Measurements from ENCODE around the gene NOC4L.

Gene NOC4L

DNA sequence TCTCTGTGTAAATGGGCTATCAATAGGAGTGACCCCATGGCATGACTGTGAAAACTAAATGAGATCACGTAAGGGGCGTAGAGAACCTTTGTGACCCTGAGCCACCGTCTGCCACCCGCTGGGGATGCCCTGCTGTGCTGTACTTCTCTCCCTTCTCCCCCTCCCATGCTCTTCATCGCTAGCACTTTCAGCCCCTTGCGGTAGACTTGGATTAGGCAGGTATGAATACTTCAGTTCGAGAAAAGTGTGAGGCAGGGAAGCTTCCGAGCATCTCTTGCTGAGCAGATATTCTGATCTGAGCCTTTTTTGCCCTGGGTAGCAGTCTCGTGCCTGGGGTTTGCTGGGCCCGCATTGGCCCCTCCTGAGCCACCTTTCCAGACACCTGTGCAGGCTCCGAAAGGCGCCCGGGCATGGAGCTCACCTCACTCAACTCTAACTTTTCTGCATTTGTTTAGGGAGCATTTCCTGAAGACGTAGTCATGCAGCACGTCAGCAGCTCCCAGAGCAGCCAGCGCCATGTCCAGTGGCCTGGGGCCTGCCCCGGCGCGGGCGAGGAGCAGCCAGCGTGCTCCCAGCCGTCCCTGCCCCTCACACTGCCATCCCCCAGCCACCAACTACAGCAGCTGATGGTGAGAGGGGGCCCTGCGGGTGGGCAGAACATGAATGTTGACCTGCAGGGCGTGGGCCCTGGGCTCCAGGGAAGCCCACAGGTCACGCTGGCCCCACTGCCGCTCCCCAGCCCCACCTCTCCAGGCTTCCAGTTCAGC is 40.5 kb upstream of the NOC4L start:
- no peak overlapping the region for H3K27ac ChIP-seq
- POLR2A ChIA-PET (ENCODE audit: low non-redundant PET): no interaction called here
- DNase-seq (ENCODE audit: low spot score): no peak
- CTCF ChIA-PET: no interaction called here
- TF ChIP-seq, protein P1, sequence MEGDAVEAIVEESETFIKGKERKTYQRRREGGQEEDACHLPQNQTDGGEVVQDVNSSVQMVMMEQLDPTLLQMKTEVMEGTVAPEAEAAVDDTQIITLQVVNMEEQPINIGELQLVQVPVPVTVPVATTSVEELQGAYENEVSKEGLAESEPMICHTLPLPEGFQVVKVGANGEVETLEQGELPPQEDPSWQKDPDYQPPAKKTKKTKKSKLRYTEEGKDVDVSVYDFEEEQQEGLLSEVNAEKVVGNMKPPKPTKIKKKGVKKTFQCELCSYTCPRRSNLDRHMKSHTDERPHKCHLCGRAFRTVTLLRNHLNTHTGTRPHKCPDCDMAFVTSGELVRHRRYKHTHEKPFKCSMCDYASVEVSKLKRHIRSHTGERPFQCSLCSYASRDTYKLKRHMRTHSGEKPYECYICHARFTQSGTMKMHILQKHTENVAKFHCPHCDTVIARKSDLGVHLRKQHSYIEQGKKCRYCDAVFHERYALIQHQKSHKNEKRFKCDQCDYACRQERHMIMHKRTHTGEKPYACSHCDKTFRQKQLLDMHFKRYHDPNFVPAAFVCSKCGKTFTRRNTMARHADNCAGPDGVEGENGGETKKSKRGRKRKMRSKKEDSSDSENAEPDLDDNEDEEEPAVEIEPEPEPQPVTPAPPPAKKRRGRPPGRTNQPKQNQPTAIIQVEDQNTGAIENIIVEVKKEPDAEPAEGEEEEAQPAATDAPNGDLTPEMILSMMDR (conservative IDR thresholded peaks at IDR 0.05; ENCODE audit: low read depth): no peak

DNA sequence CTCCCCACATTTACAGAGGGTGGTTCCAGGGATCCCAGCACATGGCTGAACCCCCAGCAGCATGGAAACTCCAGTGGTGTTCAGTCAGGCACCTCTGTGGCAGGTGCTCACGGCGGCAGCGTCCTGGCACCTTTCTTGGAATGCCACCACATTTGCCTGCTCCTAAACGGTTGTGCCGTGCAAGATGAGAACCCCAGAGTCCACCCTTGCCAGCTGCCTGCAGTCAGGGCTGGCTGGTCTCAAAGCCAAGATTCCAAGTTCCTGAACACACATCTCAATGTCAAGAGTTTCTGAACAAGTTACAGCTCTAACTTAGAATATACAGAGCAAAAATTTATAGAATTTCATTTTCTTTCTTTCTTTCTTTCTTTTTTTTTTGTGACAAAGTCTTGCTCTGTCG is 38.8 kb upstream of the NOC4L start:
- CTCF ChIA-PET: interaction anchor here (0.6 kb wide), 1 partner anchor 123 kb away, joined by 3 read pairs; no protein-coding TSS in a partner anchor
- TF ChIP-seq, protein P1 (conservative IDR thresholded peaks at IDR 0.05; ENCODE audit: low read depth): no peak
- POLR2A ChIA-PET (ENCODE audit: low non-redundant PET): no interaction called here
- H3K27ac ChIP-seq: no peak overlapping the region
- DNase-seq (ENCODE audit: low spot score): no peak

DNA sequence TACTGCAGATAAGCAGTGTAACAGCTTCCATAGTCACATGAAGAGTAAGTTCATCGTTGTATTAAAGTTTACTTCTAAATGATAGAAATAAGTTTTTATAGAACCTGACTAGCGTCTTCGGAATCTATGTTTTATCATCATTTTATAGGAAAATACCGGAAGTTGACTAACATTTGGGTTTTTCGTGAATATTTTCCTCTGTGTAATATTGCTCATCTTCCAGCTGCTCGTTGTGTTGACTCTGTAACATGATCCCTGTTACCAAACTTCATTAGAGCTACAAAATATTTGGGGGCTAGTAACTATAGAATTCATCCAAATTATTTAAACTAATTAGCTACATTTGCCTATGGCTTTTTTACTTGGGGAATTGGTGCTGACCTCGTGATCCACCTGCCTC is 37.3 kb upstream of the NOC4L start:
- POLR2A ChIA-PET (ENCODE audit: low non-redundant PET): no interaction called here

DNA sequence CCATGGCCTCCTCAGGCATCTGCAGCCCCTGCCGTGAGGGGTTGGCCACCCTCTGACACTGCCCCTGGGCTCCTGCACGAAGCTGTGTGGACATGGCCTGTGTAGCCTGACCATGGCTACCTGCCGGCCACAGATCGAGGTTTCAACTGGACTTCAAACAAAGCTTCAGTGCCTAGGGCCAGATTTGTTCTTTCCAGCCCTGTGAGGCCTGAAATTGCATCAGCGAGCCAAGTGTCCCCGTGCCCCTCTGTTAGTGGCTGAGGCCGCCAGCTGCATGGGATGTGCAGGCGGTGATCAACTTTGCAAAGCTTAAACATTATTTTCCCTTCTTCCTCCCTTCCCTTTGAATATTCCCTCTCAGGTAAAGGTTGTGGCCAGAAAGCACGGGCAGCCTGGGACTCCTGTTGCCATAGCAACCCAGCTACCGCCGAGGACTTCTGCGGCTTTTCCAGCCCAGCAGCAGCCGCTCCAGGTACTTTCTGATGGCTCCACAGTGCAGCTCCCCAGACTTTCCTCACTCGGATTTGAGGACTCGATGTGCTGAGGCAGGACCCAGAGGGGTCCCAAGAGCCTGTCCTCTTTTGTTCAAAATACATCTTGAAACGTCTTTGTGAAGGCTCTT is 35.9 kb upstream of the NOC4L start:
- TF ChIP-seq, protein P1 (conservative IDR thresholded peaks at IDR 0.05; ENCODE audit: low read depth): no peak
- peak overlapping the region; percentile 21; the same call in 1 of the 2 replicates for H3K27ac ChIP-seq
- POLR2A ChIA-PET (ENCODE audit: low non-redundant PET): no interaction called here
- DNase-seq (ENCODE audit: low spot score): no peak
- CTCF ChIA-PET: interaction anchor here (0.5 to 0.6 kb wide), 2 partner anchors 57 to 394 kb away, joined by 3 read pairs; no protein-coding TSS in a partner anchor

More for the DNA sequence above, 37.3 kb upstream of the NOC4L start:
- peak; percentile 27 for DNase-seq (ENCODE audit: low spot score)
- TF ChIP-seq, protein P1 (conservative IDR thresholded peaks at IDR 0.05; ENCODE audit: low read depth): no peak
- CTCF ChIA-PET: interaction anchor here (0.7 kb wide), 1 partner anchor 14 kb away, joined by 4 read pairs; no protein-coding TSS in a partner anchor
- H3K27ac ChIP-seq: no peak overlapping the region

DNA sequence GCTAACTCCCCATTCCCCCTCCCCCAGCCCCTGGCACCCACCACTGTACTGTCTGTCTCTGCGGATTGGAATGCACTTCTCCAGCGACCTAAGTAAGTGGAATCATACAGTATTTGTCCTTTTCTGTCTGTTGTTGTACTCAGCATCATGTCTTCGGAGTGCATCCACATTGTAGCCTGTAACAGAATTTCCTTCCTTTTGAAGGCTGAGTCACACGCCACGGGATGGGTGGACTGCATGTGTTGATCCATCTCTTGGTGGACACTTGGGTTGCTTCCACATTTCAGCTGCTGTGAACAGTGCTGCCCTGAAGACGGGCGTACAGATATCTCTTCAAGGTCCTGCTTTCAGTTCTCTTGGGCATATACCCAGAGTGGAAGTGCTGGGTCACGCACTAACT is 34.5 kb upstream of the NOC4L start:
- DNase-seq (ENCODE audit: low spot score): no peak
- no peak overlapping the region for H3K27ac ChIP-seq
- TF ChIP-seq, protein P1 (conservative IDR thresholded peaks at IDR 0.05; ENCODE audit: low read depth): no peak
- CTCF ChIA-PET: no interaction called here
- POLR2A ChIA-PET (ENCODE audit: low non-redundant PET): no interaction called here

DNA sequence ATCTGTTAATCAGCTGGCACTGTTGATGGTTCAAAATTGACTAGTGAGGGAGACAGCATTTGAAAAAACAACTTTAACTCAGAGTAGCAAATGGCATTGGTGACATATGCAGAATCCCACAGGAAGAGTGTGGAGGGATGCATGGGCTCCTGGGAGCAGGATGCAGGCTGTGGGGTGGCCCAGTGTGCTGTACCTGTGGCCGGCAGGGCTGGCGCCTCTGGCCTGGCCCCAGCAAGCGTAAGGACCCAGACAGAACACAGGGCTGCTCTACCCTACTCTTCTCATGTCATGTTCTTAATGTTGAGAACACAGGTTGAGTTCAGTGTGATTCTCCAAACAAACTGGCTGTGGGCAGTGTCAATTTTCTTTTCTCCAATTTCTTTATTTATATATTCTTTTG is 33.6 kb upstream of the NOC4L start:
- CTCF ChIA-PET: no interaction called here
- TF ChIP-seq, protein P1 (conservative IDR thresholded peaks at IDR 0.05; ENCODE audit: low read depth): no peak
- no peak overlapping the region for H3K27ac ChIP-seq
- POLR2A ChIA-PET (ENCODE audit: low non-redundant PET): no interaction called here
- no peak for DNase-seq (ENCODE audit: low spot score)

All from RWPE1 (cell line).